Measurements from ENCODE around the gene ICAM3. TPM values are rescaled to one million over a fixed set of nuclear protein-coding genes. Genes with fewer than 3 reads are reported as not detected.

The ICAM3 gene
- total and polyA plus RNA-seq, 2 experiments from 2014 or later: 8.6 to 23.4 TPM

DNA sequence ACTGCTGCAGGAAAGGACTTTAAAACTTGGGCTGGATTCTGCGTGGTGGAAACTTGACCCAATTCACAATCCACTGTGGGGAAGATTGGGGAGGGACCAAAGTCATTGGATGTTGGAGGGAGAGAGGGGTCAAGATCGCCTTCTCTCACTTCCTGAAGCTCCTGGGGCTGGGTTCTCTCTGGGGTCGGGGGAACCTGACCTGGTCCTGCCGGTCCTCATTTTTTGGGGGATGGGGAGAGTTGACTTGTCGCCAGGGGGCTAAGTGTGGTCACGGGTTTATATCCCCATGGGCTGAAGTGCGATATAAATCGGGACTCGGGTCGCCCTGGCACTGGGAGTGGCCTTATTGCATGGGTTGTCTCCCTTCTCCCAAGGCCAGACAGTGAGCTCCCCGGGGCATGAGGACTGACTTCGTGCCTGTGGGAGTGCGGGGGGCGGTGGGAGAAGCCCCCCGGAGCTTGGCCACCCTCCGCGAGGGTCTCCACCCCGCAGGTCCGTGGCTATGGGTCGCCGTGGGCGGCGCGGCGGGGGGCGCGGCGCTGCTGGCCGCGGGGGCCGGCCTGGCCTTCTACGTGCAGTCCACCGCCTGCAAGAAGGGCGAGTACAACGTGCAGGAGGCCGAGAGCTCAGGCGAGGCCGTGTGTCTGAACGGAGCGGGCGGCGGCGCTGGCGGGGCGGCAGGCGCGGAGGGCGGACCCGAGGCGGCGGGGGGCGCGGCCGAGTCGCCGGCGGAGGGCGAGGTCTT lies 43.4 kb downstream of the ICAM3 start:
- DNase-seq: peak; percentile 18
- WGBS, 2 experiments (ENCODE audit: low coverage in 1 of 2, low lambda C conversion rate in 2 of 2, missing lambda C conversion rate in 2 of 2): 15 to 23% methylated on average over 37 to 50 of the region's 58 CpGs
- no peaks in the 10 kb centered on the region for H3K79me2 ChIP-seq (ENCODE audit: insufficient read depth)
- H3F3A ChIP-seq (ENCODE audit: insufficient read depth): no peaks in the 10 kb centered on the region
- no peaks in the 10 kb centered on the region for H3K9me3 ChIP-seq (ENCODE audit: low read depth)
- peak overlapping the region; percentile 45 for H3K4me2 ChIP-seq (ENCODE audit: unreplicated experiment)
- no peaks in the 10 kb centered on the region for H3K27me3 ChIP-seq (replicated peaks; ENCODE audit: insufficient read depth)
- TF ChIP-seq EZH2 (IDR thresholded peaks at IDR 0.05; ENCODE audit: insufficient read depth, poor library complexity, severe bottlenecking): no peak
- no peak for TF ChIP-seq EZH2phosphoT487 (IDR thresholded peaks at IDR 0.05; ENCODE audit: insufficient read depth, low read depth)
- in situ Hi-C loops (cut with MboI): no loop called here
- H3K27ac ChIP-seq: no peak overlapping the region
- no peak overlapping the region for H3K9ac ChIP-seq
- H3K4me3 ChIP-seq: peak overlapping the region; percentile 41
- H4K20me1 ChIP-seq (ENCODE audit: insufficient read depth): no peaks in the 10 kb centered on the region
- H2AFZ ChIP-seq: no peak overlapping the region
- no peaks in the 10 kb centered on the region for H3K36me3 ChIP-seq (ENCODE audit: low read depth)
- H3K9me2 ChIP-seq (ENCODE audit: insufficient read depth): no peaks in the 10 kb centered on the region
- no peaks in the 10 kb centered on the region; the same call in 1 of the 2 replicates for H3K4me1 ChIP-seq (ENCODE audit: insufficient read depth)

DNA sequence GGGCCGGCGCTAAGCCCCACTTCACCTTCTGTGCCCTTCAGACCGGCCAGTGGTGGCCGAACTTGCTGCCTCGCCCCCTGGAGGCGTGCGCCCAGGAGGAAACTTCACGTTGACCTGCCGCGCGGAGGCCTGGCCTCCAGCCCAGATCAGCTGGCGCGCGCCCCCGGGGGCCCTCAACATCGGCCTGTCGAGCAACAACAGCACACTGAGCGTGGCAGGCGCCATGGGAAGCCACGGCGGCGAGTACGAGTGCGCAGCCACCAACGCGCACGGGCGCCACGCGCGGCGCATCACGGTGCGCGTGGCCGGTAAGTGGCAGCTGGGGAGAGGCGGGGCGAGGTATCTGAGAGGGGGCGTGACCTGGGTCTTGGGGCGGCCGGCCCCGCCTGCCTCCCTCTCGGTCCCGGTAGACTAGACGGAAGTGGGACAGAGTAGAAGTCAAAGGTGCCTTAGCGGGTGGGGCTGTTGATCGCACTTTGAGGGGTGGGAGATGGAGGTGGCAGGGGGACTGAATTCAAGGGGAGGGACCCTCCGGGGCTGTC lies 44.0 kb downstream of the ICAM3 start:
- Histone ChIP-seq H3K4me3 (peak overlapping the region; percentile 41), H3K4me1 (ENCODE audit: insufficient read depth) (no peaks in the 10 kb centered on the region; the same call in 1 of the 2 replicates), H4K20me1 (ENCODE audit: insufficient read depth) (no peaks in the 10 kb centered on the region), H3K79me2 (ENCODE audit: insufficient read depth) (no peaks in the 10 kb centered on the region), H3K4me2 (ENCODE audit: unreplicated experiment) (peak overlapping the region; percentile 45), H3K27ac (no peak overlapping the region), H3K27me3 (replicated peaks; ENCODE audit: insufficient read depth) (no peaks in the 10 kb centered on the region), H3K36me3 (ENCODE audit: low read depth) (no peaks in the 10 kb centered on the region), H3F3A (ENCODE audit: insufficient read depth) (no peaks in the 10 kb centered on the region), H3K9ac (no peak overlapping the region), H3K9me3 (ENCODE audit: low read depth) (no peaks in the 10 kb centered on the region), H2AFZ (no peak overlapping the region), H3K9me2 (ENCODE audit: insufficient read depth) (no peaks in the 10 kb centered on the region)
- 17 to 18% methylated on average over 30 to 48 of the region's 48 CpGs for WGBS, 2 experiments (ENCODE audit: low coverage in 1 of 2, low lambda C conversion rate in 2 of 2, missing lambda C conversion rate in 2 of 2)
- DNase-seq: peak; percentile 46
- in situ Hi-C loops (cut with MboI): no loop called here
- no peak for TF ChIP-seq EZH2 (IDR thresholded peaks at IDR 0.05; ENCODE audit: insufficient read depth, poor library complexity, severe bottlenecking)
- no peak for TF ChIP-seq EZH2phosphoT487 (IDR thresholded peaks at IDR 0.05; ENCODE audit: insufficient read depth, low read depth)

DNA sequence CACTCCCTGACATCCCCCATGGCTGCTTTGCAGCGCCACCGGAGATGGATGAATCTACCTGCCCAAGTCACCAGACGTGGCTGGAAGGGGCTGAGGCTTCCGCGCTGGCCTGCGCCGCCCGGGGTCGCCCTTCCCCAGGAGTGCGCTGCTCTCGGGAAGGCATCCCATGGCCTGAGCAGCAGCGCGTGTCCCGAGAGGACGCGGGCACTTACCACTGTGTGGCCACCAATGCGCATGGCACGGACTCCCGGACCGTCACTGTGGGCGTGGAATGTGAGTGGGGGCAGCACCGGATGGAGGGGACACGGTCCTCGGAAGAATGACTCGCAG lies 45.1 kb downstream of the ICAM3 start:
- 47 to 51% methylated on average over 19 to 23 of the region's 25 CpGs for WGBS, 2 experiments (ENCODE audit: low coverage in 1 of 2, low lambda C conversion rate in 2 of 2, missing lambda C conversion rate in 2 of 2)
- H3K9me2 ChIP-seq (ENCODE audit: insufficient read depth): no peaks in the 10 kb centered on the region
- no peaks in the 10 kb centered on the region for H3K27me3 ChIP-seq (replicated peaks; ENCODE audit: insufficient read depth)
- no peak overlapping the region for H3K9ac ChIP-seq
- no peak for DNase-seq
- H3K36me3 ChIP-seq (ENCODE audit: low read depth): no peaks in the 10 kb centered on the region
- H3K79me2 ChIP-seq (ENCODE audit: insufficient read depth): no peaks in the 10 kb centered on the region
- no peaks in the 10 kb centered on the region for H3K9me3 ChIP-seq (ENCODE audit: low read depth)
- H4K20me1 ChIP-seq (ENCODE audit: insufficient read depth): no peaks in the 10 kb centered on the region
- no peak overlapping the region for H3K4me2 ChIP-seq (ENCODE audit: unreplicated experiment)
- in situ Hi-C loops (cut with MboI): no loop called here
- H3K4me3 ChIP-seq: no peak overlapping the region
- no peak overlapping the region for H2AFZ ChIP-seq
- no peaks in the 10 kb centered on the region for H3F3A ChIP-seq (ENCODE audit: insufficient read depth)
- TF ChIP-seq EZH2 (IDR thresholded peaks at IDR 0.05; ENCODE audit: insufficient read depth, poor library complexity, severe bottlenecking) (no peak), EZH2phosphoT487 (IDR thresholded peaks at IDR 0.05; ENCODE audit: insufficient read depth, low read depth) (no peak)
- H3K4me1 ChIP-seq (ENCODE audit: insufficient read depth): no peaks in the 10 kb centered on the region; the same call in 1 of the 2 replicates
- no peak overlapping the region for H3K27ac ChIP-seq

DNA sequence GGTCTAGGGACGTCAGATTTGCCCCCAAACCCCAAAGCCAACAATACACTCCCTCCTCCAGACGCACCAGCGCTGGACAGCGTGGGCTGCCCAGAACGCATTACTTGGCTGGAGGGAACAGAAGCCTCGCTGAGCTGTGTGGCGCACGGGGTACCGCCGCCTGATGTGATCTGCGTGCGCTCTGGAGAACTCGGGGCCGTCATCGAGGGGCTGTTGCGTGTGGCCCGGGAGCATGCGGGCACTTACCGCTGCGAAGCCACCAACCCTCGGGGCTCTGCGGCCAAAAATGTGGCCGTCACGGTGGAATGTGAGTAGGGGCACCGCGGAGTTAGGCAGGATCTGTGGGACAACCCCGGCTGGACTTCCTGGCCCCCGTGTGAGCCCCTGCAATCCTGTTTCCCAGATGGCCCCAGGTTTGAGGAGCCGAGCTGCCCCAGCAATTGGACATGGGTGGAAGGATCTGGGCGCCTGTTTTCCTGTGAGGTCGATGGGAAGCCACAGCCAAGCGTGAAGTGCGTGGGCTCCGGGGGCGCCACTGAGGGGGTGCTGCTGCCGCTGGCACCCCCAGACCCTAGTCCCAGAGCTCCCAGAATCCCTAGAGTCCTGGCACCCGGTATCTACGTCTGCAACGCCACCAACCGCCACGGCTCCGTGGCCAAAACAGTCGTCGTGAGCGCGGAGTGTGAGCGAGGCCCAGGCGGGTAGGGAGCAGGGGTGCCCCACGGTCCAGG lies 45.6 kb downstream of the ICAM3 start:
- 45 to 46% methylated on average over 49 of the region's 49 CpGs for WGBS, 2 experiments (ENCODE audit: low coverage in 1 of 2, low lambda C conversion rate in 2 of 2, missing lambda C conversion rate in 2 of 2)
- Histone ChIP-seq H3K4me3 (no peak overlapping the region), H3K27me3 (replicated peaks; ENCODE audit: insufficient read depth) (no peaks in the 10 kb centered on the region), H3F3A (ENCODE audit: insufficient read depth) (no peaks in the 10 kb centered on the region), H2AFZ (no peak overlapping the region), H3K4me2 (ENCODE audit: unreplicated experiment) (no peak overlapping the region), H4K20me1 (ENCODE audit: insufficient read depth) (no peaks in the 10 kb centered on the region), H3K9ac (no peak overlapping the region), H3K9me3 (ENCODE audit: low read depth) (no peaks in the 10 kb centered on the region), H3K4me1 (ENCODE audit: insufficient read depth) (no peaks in the 10 kb centered on the region; the same call in 1 of the 2 replicates), H3K79me2 (ENCODE audit: insufficient read depth) (no peaks in the 10 kb centered on the region), H3K27ac (no peak overlapping the region), H3K36me3 (ENCODE audit: low read depth) (no peaks in the 10 kb centered on the region), H3K9me2 (ENCODE audit: insufficient read depth) (no peaks in the 10 kb centered on the region)
- DNase-seq: no peak
- in situ Hi-C loops (cut with MboI): no loop called here
- TF ChIP-seq EZH2phosphoT487 (IDR thresholded peaks at IDR 0.05; ENCODE audit: insufficient read depth, low read depth) (no peak), EZH2 (IDR thresholded peaks at IDR 0.05; ENCODE audit: insufficient read depth, poor library complexity, severe bottlenecking) (no peak)
